T-helper 1 cell treated with Interleukin-12 subunit alpha and Interleukin-12 subunit beta and Interleukin-4 antibody, amounts not matched to agents 30 μg/mL and 1 μg/mL, for 36 hours (primary cell): ENCODE data around the gene TTC33.

Source experiments
- H3K27ac Mint-ChIP-seq: one replicate; pipeline ENCODE4 v1.8.0; 2021; ENCODE audit warnings: mild to moderate bottlenecking, mixed read lengths
- H3K27me3 Mint-ChIP-seq: one replicate; pipeline ENCODE4 v1.8.0; 2021; ENCODE audit warnings: low read depth, mixed read lengths
- H3K36me3 Mint-ChIP-seq: one replicate; pipeline ENCODE4 v1.8.0; 2021; ENCODE audit warnings: low read depth, mixed read lengths
- H3K4me1 Mint-ChIP-seq: one replicate; pipeline ENCODE4 v1.8.0; 2021; ENCODE audit warnings: low read depth, mixed read lengths
- H3K4me3 Mint-ChIP-seq: one replicate; pipeline ENCODE4 v1.8.0; 2021; ENCODE audit warnings: mild to moderate bottlenecking, moderate library complexity, mixed read lengths
- H3K9me3 Mint-ChIP-seq: one replicate; pipeline ENCODE4 v1.8.0; 2021; ENCODE audit warnings: mixed read lengths

TTC33 gene

DNA sequence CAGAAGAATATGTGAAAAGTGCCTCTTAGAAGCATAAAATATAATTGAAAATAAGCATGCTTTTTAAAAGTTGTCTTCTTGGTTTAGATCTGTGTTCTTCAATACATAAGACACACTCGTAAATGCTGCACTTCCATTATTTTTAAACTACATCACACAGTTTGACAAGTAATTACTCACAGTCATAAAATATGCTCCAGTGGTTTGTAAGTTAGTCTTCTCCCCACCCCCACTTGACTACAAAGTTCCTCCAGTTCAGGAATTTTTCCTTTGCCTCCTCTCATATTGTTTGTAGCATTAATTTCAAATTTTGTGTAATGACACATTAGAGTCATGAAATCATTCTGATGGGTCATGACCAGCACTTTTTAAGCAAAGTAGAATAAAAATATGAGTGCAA, 136.3 kb downstream of the TTC33 start:
- Mint-ChIP-seq H3K36me3 (peaks cover 3% of the 10 kb centered on the region), H3K27ac (no peak overlapping the region), H3K4me3 (no peak overlapping the region), H3K9me3 (no peaks in the 10 kb centered on the region), H3K4me1 (peaks cover 24% of the 10 kb centered on the region), H3K27me3 (no peaks in the 10 kb centered on the region)

DNA sequence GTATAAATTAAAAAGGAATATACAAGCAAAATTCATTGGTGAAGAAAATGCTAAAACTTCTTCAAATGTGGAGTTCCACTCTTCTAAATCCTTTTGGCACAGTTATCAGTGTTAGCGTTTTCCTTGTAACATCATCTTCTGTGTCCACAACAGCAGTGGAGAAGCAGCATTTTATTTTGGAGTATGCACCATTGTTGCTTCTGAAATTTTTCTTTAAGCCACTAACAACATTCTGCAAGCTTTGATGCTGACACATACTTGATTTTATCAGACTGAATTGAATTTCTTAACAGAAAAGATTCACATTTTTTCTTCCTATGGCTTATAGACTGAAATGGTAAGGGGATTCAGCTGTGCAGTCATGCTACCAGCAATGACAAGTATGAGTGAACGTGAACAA, 136.8 kb downstream of the TTC33 start:
- H3K36me3 Mint-ChIP-seq = peaks cover 3% of the 10 kb centered on the region
- no peak overlapping the region for H3K27ac Mint-ChIP-seq
- H3K27me3 Mint-ChIP-seq = no peaks in the 10 kb centered on the region
- H3K4me3 Mint-ChIP-seq = no peak overlapping the region
- H3K9me3 Mint-ChIP-seq = no peaks in the 10 kb centered on the region
- peaks cover 19% of the 10 kb centered on the region for H3K4me1 Mint-ChIP-seq

DNA sequence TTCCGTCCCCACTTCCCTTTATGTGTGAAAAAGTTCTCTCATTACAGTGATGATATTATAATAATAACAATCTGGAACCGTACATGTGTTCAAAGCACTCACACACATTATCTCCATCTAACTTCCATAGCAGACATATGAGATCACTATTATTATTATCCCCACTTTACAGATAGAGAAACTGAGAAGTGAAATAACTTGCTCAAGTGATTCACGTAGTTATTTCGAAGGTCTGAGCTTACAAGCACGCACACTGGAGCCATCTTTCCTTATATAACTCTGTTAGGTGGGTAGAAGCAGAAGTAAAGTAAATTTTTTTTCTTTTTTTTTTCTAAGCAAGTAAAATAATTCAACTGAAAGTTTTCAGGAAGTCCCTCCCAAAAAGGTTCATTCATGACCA, 139.0 kb downstream of the TTC33 start:
- Mint-ChIP-seq H3K4me3 (no peak overlapping the region), H3K27ac (no peak overlapping the region), H3K4me1 (peaks cover 5% of the 10 kb centered on the region), H3K9me3 (no peaks in the 10 kb centered on the region), H3K36me3 (peaks cover 2% of the 10 kb centered on the region), H3K27me3 (no peaks in the 10 kb centered on the region)

DNA sequence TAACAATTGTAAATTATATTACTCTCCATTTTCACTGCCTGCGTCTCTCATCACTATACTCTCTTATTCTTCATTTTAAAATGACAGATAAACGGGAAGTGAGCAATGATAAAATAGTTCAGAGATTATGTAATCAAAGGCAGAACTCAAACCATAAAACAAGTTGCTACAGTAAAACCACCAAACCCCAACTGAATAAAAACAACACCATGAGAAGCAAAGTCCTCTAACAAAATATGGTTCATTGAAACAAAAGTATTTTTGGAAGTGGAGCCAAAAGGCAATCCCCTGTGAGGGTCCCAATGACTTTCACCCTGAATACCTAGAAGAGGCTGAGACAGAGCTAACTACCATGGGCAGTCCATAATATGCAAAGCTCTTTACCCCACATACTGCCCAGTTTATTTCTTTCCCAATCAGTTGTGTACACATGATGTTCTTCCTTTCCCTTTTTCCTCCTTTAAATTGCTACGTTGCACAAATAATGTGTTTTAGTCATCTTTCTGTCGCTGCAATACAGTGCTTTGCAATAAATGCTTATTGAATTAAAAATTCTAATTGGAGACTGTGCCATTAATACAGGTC, 140.1 kb downstream of the TTC33 start:
- Mint-ChIP-seq H3K4me3 (no peak overlapping the region), H3K9me3 (no peaks in the 10 kb centered on the region), H3K4me1 (peaks cover 5% of the 10 kb centered on the region), H3K36me3 (peaks cover 2% of the 10 kb centered on the region), H3K27ac (no peak overlapping the region), H3K27me3 (no peaks in the 10 kb centered on the region)

DNA sequence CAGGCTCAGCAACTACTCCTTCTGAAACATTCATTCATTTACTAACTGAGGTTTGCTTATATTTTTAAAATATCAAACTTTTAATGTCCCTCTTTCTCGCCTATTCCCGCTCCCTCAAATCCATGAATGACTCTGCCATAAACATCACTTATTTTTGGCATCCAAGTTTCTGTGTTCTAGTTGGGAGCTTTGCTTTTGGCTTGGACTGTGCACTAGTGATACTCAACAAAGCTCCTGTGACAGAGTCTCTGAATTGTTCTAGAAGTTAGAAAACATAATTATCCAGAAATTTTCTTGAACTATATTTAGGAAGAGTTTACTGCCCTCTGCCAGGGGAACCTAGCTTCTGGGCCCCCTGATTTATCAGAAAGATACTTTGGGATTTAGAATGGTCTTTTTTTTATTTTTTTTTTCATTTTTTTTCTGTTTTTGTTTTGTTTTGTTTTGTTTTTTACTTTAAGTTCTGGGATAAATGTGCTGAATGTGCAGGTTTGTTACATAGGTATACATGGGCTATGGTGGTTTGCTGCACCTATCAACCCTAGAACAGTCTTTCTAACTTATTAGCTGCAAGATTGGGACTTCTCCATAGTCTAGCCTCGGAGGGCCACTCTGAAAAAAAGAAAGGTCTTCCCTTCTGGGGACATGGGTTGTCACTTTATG, 140.7 kb downstream of the TTC33 start:
- Mint-ChIP-seq H3K4me1 (peaks cover 5% of the 10 kb centered on the region), H3K9me3 (no peaks in the 10 kb centered on the region), H3K4me3 (no peak overlapping the region), H3K27ac (no peak overlapping the region), H3K36me3 (peaks cover 4% of the 10 kb centered on the region), H3K27me3 (no peaks in the 10 kb centered on the region)

DNA sequence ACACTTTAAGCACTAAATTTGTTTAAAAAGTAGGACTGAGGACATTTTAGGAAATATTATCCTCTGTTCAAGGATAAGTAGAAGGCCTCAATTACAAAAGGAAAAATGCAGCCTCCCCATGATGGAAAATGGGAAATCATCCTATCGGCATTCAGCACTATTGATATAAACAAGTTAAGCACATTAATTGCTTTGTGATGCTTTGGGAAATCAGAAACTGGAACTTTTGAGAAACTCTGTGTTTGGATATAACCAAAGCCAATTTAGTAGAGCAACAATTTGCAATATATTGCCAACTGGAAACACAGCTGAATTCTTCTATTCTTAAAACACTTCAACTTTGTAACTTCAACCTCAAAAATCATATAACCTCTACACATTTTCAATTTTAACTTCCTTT, 141.3 kb downstream of the TTC33 start:
- H3K9me3 Mint-ChIP-seq = no peaks in the 10 kb centered on the region
- H3K27me3 Mint-ChIP-seq = no peaks in the 10 kb centered on the region
- H3K4me3 Mint-ChIP-seq = no peak overlapping the region
- H3K36me3 Mint-ChIP-seq = peaks cover 4% of the 10 kb centered on the region
- no peak overlapping the region for H3K27ac Mint-ChIP-seq
- H3K4me1 Mint-ChIP-seq = peaks cover 5% of the 10 kb centered on the region

DNA sequence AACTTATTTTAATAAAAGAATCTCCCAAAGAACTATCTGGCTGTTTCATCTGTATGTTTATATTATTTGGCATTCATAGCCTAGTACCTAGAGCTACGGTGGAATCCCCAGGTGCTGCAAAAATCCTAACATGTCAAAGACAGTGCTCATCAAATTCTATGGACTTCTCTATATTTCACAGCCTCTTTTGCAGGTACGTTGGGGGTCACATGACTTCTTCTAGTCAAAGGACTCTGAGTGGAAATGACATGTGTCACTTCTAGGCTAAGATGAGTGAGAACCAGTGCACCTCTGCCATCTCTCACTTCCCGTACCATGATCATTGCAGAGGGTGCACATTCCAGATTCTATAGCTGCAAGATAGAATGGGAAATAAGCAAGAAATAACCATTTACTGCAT, 148.6 kb downstream of the TTC33 start:
- H3K36me3 Mint-ChIP-seq = peaks cover 4% of the 10 kb centered on the region
- H3K4me1 Mint-ChIP-seq = peaks cover 13% of the 10 kb centered on the region
- no peak overlapping the region for H3K27ac Mint-ChIP-seq
- H3K27me3 Mint-ChIP-seq = no peaks in the 10 kb centered on the region
- H3K4me3 Mint-ChIP-seq = no peak overlapping the region
- H3K9me3 Mint-ChIP-seq = no peaks in the 10 kb centered on the region

DNA sequence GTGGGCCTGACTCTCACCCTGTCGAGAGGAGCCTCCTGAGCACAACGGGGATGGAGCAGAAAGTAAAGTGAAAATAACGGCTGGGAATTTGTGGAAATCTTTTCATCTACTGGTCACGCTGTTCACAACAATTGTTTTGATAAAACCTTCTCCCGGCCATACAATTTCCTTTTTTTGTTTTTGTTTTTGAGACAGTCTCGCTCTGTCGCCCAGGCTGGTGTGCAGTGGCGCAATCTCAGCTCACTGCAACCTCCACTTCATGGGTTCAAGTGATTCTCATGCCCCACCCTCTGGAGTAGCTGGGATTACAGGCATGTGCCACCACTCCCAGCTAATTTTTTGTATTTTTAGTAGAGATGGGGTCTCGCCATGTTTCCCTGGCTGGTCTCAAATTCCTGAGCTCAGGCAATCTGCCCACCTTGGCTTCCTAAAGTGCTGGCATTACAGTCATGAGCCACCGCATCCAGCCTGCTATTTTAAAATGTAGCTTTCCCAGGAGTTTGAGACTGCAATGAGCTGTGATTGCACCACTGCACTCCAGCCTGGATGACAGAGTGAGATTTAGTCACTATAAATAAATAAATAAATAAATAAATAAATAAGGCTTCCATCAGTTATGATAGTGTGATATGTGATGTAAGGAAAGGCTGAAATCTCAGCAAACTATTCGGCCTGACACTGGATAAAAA, 149.5 kb downstream of the TTC33 start:
- H3K9me3 Mint-ChIP-seq = no peaks in the 10 kb centered on the region
- H3K4me1 Mint-ChIP-seq = peaks cover 21% of the 10 kb centered on the region
- peaks cover 4% of the 10 kb centered on the region for H3K36me3 Mint-ChIP-seq
- H3K27ac Mint-ChIP-seq = no peak overlapping the region
- H3K27me3 Mint-ChIP-seq = no peaks in the 10 kb centered on the region
- no peak overlapping the region for H3K4me3 Mint-ChIP-seq

DNA sequence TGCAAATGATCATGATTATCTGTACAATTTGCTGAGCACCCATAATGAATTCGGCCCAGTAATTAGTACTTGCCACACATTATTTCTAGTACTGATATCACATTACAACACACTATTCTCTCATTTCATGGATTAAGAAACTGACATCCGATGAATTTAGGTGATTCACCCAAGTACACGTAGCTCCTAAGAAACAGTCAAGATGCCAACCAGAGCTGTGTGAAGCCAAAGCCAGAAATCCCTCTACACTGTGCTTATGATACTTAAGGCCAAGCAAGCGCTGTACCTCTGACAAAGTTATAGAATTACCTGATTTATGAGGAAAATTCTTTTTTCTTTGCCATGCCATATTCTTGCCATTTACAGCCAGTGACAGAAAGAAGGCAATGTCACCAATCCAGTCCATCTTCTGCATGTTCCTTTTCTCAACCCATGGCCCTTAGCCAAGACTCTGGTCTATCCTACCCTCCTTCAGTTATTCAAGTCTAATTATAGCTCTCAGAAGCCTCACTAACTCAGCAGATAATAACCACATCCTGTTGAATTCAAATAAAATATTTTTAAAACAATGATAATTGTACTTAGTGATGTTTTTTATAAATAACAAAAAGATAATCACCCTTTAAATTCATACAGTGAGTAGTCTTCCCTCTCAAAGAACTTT, 150.3 kb downstream of the TTC33 start:
- H3K27ac Mint-ChIP-seq = no peak overlapping the region
- no peaks in the 10 kb centered on the region for H3K27me3 Mint-ChIP-seq
- peaks cover 1% of the 10 kb centered on the region for H3K36me3 Mint-ChIP-seq
- no peaks in the 10 kb centered on the region for H3K9me3 Mint-ChIP-seq
- H3K4me1 Mint-ChIP-seq = peaks cover 24% of the 10 kb centered on the region
- no peak overlapping the region for H3K4me3 Mint-ChIP-seq

DNA sequence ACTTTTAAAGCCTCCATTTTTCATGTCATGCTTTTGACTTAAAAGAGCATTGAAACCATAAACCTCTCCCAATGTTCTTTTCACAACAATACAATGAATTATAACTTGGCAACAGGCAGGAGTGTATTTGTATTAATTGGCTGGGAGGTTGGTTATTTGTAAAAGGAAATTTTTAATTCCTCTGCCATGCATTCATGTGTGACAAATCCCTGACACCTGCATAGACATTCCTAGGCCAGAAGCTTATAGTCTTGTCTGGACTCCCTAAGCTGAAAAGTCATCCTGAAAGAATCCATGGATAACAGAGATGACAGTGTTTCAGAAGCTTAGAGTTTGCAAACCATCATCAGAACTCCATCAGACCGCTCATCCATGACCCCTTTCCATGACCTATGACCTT, 152.4 kb downstream of the TTC33 start:
- peaks cover under 1% of the 10 kb centered on the region for H3K36me3 Mint-ChIP-seq
- no peak overlapping the region for H3K4me3 Mint-ChIP-seq
- no peak overlapping the region for H3K27ac Mint-ChIP-seq
- no peaks in the 10 kb centered on the region for H3K27me3 Mint-ChIP-seq
- H3K9me3 Mint-ChIP-seq = no peaks in the 10 kb centered on the region
- peaks cover 32% of the 10 kb centered on the region for H3K4me1 Mint-ChIP-seq

DNA sequence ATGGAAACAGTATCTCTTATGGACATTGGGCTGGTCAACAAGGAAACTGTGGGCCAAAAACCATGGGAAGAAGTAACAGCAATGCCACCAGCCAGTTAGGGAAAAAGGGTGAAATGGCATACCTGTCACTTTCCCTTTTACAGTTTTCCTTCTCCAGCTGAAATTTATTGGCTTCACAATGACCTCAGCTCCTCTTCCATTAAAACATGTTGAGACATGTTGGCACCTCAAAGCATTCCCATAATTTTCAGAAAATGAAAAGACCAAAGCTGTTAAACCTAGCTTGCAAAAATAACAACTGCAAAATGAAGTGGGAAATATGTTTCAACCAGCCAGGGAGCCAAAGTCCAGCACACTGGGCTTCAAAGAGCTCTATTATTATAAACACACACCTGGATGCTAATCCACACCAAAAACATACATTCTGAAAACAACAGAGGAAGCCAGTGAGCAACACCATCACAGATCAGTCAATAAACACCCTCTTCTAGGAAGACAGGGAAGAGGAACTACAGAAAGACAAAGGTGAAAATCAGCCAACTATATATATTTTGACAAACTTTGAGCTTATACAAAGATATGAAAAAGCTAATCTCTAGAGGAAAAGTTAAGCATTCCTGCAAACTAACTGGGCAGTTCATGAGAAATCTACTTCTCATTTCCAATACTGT, 154.4 kb downstream of the TTC33 start:
- peaks cover under 1% of the 10 kb centered on the region for H3K36me3 Mint-ChIP-seq
- no peak overlapping the region for H3K4me3 Mint-ChIP-seq
- no peaks in the 10 kb centered on the region for H3K27me3 Mint-ChIP-seq
- H3K9me3 Mint-ChIP-seq = no peaks in the 10 kb centered on the region
- H3K4me1 Mint-ChIP-seq = peaks cover 34% of the 10 kb centered on the region
- no peak overlapping the region for H3K27ac Mint-ChIP-seq

DNA sequence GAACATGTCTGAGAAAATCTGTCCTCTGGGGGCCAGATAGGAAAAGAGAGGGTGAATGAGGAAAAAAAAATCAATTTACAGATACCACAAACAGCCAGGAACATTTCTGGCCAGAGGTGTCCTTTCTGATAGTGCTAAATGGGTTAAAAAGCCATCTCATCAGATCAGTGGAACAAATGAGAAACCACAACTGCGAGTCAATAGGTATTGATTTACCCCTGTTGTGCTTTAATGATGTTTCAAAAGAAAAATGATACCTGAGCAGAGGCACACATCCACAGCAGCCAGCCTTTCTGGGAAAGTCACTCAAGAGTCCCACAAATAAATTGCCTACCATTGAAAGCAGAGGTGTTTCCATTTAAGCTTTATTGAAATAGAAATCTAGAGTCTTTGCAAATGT, 155.4 kb downstream of the TTC33 start:
- peaks cover 3% of the 10 kb centered on the region for H3K36me3 Mint-ChIP-seq
- no peak overlapping the region for H3K27ac Mint-ChIP-seq
- no peak overlapping the region for H3K4me3 Mint-ChIP-seq
- H3K4me1 Mint-ChIP-seq = peaks cover 29% of the 10 kb centered on the region
- H3K9me3 Mint-ChIP-seq = no peaks in the 10 kb centered on the region
- no peaks in the 10 kb centered on the region for H3K27me3 Mint-ChIP-seq

DNA sequence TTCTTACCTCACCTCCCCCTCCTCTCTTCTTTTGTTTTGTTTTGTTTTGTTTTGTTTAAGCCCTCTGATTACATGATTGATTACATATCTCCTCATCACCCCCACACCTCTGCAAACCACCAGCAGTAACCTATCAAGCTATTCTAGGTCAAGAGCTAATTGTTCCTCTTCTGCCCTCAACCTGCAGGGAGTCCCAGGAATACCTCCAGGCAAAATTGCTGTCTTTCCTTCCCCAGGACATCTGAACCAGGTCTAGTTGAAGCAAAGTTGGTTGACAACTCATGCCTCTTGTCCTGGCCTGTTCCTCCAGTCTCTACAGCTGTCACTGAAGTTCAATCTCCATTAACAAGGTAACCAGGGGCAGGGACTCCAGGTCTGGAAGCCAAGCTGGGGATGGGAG, 156.1 kb downstream of the TTC33 start:
- Mint-ChIP-seq H3K27me3 (no peaks in the 10 kb centered on the region), H3K9me3 (no peaks in the 10 kb centered on the region), H3K36me3 (peaks cover 3% of the 10 kb centered on the region), H3K4me3 (no peak overlapping the region), H3K4me1 (peaks cover 28% of the 10 kb centered on the region), H3K27ac (no peak overlapping the region)

DNA sequence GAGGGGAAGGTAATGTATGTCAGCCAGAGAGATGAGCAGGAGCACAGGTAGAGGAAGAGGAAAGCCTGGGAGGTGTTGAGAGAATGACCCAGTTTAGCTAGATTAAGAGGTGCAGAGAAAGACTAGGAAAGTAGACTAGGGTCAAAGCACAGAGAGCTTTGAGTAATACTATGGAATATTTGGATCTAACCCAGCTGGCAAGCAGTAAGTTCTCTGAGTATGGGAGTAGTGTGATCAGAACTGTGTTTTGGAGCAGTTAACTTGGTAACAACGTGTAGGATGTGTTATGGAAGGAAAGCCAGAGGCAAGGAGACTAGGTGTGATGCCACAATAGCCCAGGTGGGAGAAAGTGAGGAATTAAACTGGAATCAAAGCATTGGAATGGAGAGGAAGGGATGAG, 160.9 kb downstream of the TTC33 start:
- no peak overlapping the region for H3K27ac Mint-ChIP-seq
- H3K4me1 Mint-ChIP-seq = peaks cover 23% of the 10 kb centered on the region
- no peak overlapping the region for H3K4me3 Mint-ChIP-seq
- H3K36me3 Mint-ChIP-seq = peaks cover 6% of the 10 kb centered on the region
- H3K27me3 Mint-ChIP-seq = no peaks in the 10 kb centered on the region
- H3K9me3 Mint-ChIP-seq = peaks cover 5% of the 10 kb centered on the region
